HEK293 (cell line): ENCODE results near the gene RAB24.

Experiments used
- CTCF ChIA-PET: fragments of 350-600 bp; formaldehyde crosslinking; extraction: SDS; loops from one replicate; lab custom pipeline; 2021; ENCODE audit warnings: antibody characterized with exemption; lab: Yijun Ruan, JAX
- POLR2A ChIA-PET: fragments of 300-600 bp; formaldehyde crosslinking; extraction: SDS; loops from one replicate; lab custom pipeline; 2020; ENCODE audit warnings: antibody characterized with exemption, inconsistent platforms; lab: Yijun Ruan, JAX
- H3K27ac ChIP-seq: fragments of 200-500 bp; sonication (Bioruptor generic); 2 replicates; pipeline ENCODE4 v1.5.1; 2014; ENCODE audit warnings: low read depth, low read length, control low read depth, inconsistent platforms; ENCODE audit errors: extremely low read depth
- H3K36me3 ChIP-seq, 2 experiments: fragments of 200-500 bp in 1 of 2; sonication (Bioruptor generic) in 1 of 2; 1 replicate in 1 of 2; 2 replicates in 1 of 2; pipeline ENCODE4 v1.5.1; 2014 to 2017; ENCODE audit warnings: inconsistent platforms in 2 of 2, low read length in 2 of 2; ENCODE audit not compliant: control insufficient read depth in 2 of 2, insufficient read depth in 1 of 2
- H3K4me1 ChIP-seq: fragments of 200-500 bp; sonication (Bioruptor generic); 2 replicates; pipeline ENCODE4 v1.5.1; 2014; ENCODE audit warnings: mild to moderate bottlenecking, low read length, inconsistent platforms; ENCODE audit not compliant: control insufficient read depth, insufficient read depth
- H3K4me3 ChIP-seq: 2 replicates; pipeline ENCODE4 v1.5.1; 2011; ENCODE audit warnings: low read depth, mild to moderate bottlenecking, control low read depth, low read length, moderate library complexity
- H3K9me3 ChIP-seq: fragments of 200-500 bp; sonication (Bioruptor generic); 2 replicates; pipeline ENCODE4 v1.5.1; 2014; ENCODE audit warnings: low read depth, low read length, inconsistent platforms; ENCODE audit not compliant: control insufficient read depth, insufficient read depth
- EGR2 ChIP-seq: fragments of 450-650 bp; formaldehyde crosslinking; IDR thresholded peaks from 2 replicates; pipeline ENCODE4 v1.5.1; 2016; ENCODE audit warnings: low read depth, missing biosample characterization, missing genetic modification characterization
- ELK4 ChIP-seq: IDR thresholded peaks from 2 replicates; pipeline ENCODE4 v1.6.1; 2011; ENCODE audit warnings: mild to moderate bottlenecking, low read depth, low read length, borderline replicate concordance
- FEZF1 ChIP-seq: fragments of 450-650 bp; formaldehyde crosslinking; IDR thresholded peaks from 2 replicates; pipeline ENCODE4 v1.5.1; 2016; ENCODE audit warnings: missing biosample characterization, missing genetic modification characterization
- GLIS1 ChIP-seq: fragments of 450-650 bp; formaldehyde crosslinking; IDR thresholded peaks from 2 replicates; pipeline ENCODE4 v1.5.1; 2016; ENCODE audit warnings: missing biosample characterization, missing genetic modification characterization
- KLF10 ChIP-seq: fragments of 450-650 bp; IDR thresholded peaks from 2 replicates; pipeline ENCODE4 v1.5.1; 2018; ENCODE audit warnings: missing biosample characterization, mild to moderate bottlenecking, missing genetic modification characterization
- PATZ1 ChIP-seq: fragments of 450-650 bp; formaldehyde crosslinking; IDR thresholded peaks from 2 replicates; pipeline ENCODE4 v1.5.1; 2016; ENCODE audit warnings: missing biosample characterization, missing genetic modification characterization
- TSHZ1 ChIP-seq: fragments of 450-650 bp; formaldehyde crosslinking; IDR thresholded peaks from 2 replicates; pipeline ENCODE4 v1.5.1; 2016; ENCODE audit warnings: missing biosample characterization, missing genetic modification characterization, borderline replicate concordance
- ZBTB20 ChIP-seq: fragments of 450-650 bp; formaldehyde crosslinking; IDR thresholded peaks from 2 replicates; pipeline ENCODE4 v1.5.1; 2016; ENCODE audit warnings: missing biosample characterization, missing genetic modification characterization
- ZBTB21 ChIP-seq: fragments of 450-650 bp; formaldehyde crosslinking; IDR thresholded peaks from 2 replicates; pipeline ENCODE4 v1.5.1; 2017; ENCODE audit warnings: missing biosample characterization, missing genetic modification characterization
- ZFP37 ChIP-seq: fragments of 450-650 bp; formaldehyde crosslinking; IDR thresholded peaks from 2 replicates; pipeline ENCODE4 v1.5.1; 2016; ENCODE audit warnings: missing biosample characterization, missing genetic modification characterization
- ZNF202 ChIP-seq: fragments of 450-650 bp; formaldehyde crosslinking; IDR thresholded peaks from 2 replicates; pipeline ENCODE4 v1.5.1; 2016; ENCODE audit warnings: missing biosample characterization, missing genetic modification characterization, borderline replicate concordance
- ZNF280C ChIP-seq: fragments of 450-650 bp; formaldehyde crosslinking; IDR thresholded peaks from 2 replicates; pipeline ENCODE4 v1.5.1; 2016; ENCODE audit warnings: missing biosample characterization, missing genetic modification characterization
- ZNF37A ChIP-seq: fragments of 450-650 bp; IDR thresholded peaks from 2 replicates; pipeline ENCODE4 v1.5.1; 2018; ENCODE audit warnings: missing biosample characterization, missing genetic modification characterization
- ZNF449 ChIP-seq: fragments of 450-650 bp; formaldehyde crosslinking; IDR thresholded peaks from 2 replicates; pipeline ENCODE4 v1.5.1; 2017; ENCODE audit warnings: missing biosample characterization, mild to moderate bottlenecking, missing genetic modification characterization, moderate library complexity
- ZNF48 ChIP-seq: fragments of 450-650 bp; formaldehyde crosslinking; IDR thresholded peaks from 2 replicates; pipeline ENCODE4 v1.5.1; 2016; ENCODE audit warnings: missing biosample characterization, missing genetic modification characterization
- ZNF513 ChIP-seq: fragments of 450-650 bp; IDR thresholded peaks from 2 replicates; pipeline ENCODE4 v1.5.1; 2018; ENCODE audit warnings: missing biosample characterization, missing genetic modification characterization
- ZNF530 ChIP-seq: fragments of 450-650 bp; formaldehyde crosslinking; IDR thresholded peaks from 2 replicates; pipeline ENCODE4 v1.5.1; 2016; ENCODE audit warnings: low read depth, missing biosample characterization, missing genetic modification characterization
- ZNF548 ChIP-seq: fragments of 450-650 bp; formaldehyde crosslinking; IDR thresholded peaks from 2 replicates; pipeline ENCODE4 v1.5.1; 2016; ENCODE audit warnings: missing biosample characterization, missing genetic modification characterization
- ZNF660 ChIP-seq: fragments of 450-650 bp; IDR thresholded peaks from 2 replicates; pipeline ENCODE4 v1.5.1; 2018; ENCODE audit warnings: missing biosample characterization, mild to moderate bottlenecking, missing genetic modification characterization
- ZSCAN4 ChIP-seq: fragments of 450-650 bp; formaldehyde crosslinking; IDR thresholded peaks from 2 replicates; pipeline ENCODE4 v1.5.1; 2017; ENCODE audit warnings: missing biosample characterization, missing genetic modification characterization

The RAB24 gene

GRCh38 chr5:177271113-177271512 is 32.4 kb downstream of the RAB24 start:
- POLR2A ChIA-PET, result no interaction called here
- H3K27ac ChIP-seq, result no peak overlapping the region
- TF ChIP-seq ZNF48 (tag by site-specific recombination) (no peak), ZNF513 (no peak), ZNF530 (tag by site-specific recombination) (no peak), GLIS1 (tag by site-specific recombination) (no peak), FEZF1 (no peak), ZNF548 (tag by site-specific recombination) (no peak), ZFP37 (no peak), ZBTB20 (tag by site-specific recombination) (no peak), PATZ1 (tag by site-specific recombination) (no peak), ZSCAN4 (no peak), ZBTB21 (tag by site-specific recombination) (no peak), ZNF449 (tag by site-specific recombination) (no peak), KLF10 (no peak), ELK4 (no peak), ZNF202 (tag by site-specific recombination) (no peak)
- no peaks in the 10 kb centered on the region for H3K4me1 ChIP-seq
- CTCF ChIA-PET, result interaction anchor here (0.6 to 1.1 kb wide), 3 partner anchors 136 to 599 kb away, joined by 3 read pairs; no protein-coding TSS in a partner anchor
- no peak overlapping the region for H3K4me3 ChIP-seq
- no peaks in the 10 kb centered on the region for H3K9me3 ChIP-seq
- H3K36me3 ChIP-seq, result peaks cover 55 to 91% of the 10 kb centered on the region in 2 experiments

GRCh38 chr5:177270653-177271052 is 32.9 kb downstream of the RAB24 start:
- no peak overlapping the region for H3K4me3 ChIP-seq
- no peaks in the 10 kb centered on the region for H3K9me3 ChIP-seq
- ChIA-PET CTCF (interaction anchor here (0.6 to 1.1 kb wide), 5 partner anchors 34 to 598 kb away, joined by 3 to 5 read pairs (median 3); no protein-coding TSS in a partner anchor), POLR2A (no interaction called here)
- no peak overlapping the region for H3K27ac ChIP-seq
- no peaks in the 10 kb centered on the region for H3K4me1 ChIP-seq
- H3K36me3 ChIP-seq, result peaks cover 50 to 91% of the 10 kb centered on the region in 2 experiments
- TF ChIP-seq ZNF660 (no peak), ZNF37A (no peak), ZNF280C (tag by site-specific recombination) (no peak), ELK4 (no peak), EGR2 (no peak), TSHZ1 (tag by site-specific recombination) (no peak)
